ENCODE data around the gene UGT1A8.
A peak's percentile ranks its signal among the peaks of the same experiment; 100 is the strongest.

Gene UGT1A8

GRCh38 chr2:233756429-233757081, 139.1 kb downstream of the UGT1A8 start:
- TF ChIP-seq CTCF (IDR thresholded peaks at IDR 0.05; ENCODE audit: low read depth, low read length, missing control alignments) = no peak
- H3K27me3 ChIP-seq (replicated peaks) = no peaks in the 10 kb centered on the region
- DNase-seq = no peak
- H3K27ac ChIP-seq = no peak overlapping the region
- H3K4me3 ChIP-seq (ENCODE audit: low read depth, low read length) = no peak overlapping the region
- H3K36me3 ChIP-seq (replicated peaks) = no peaks in the 10 kb centered on the region
- in situ Hi-C loops (cut with HindIII; ENCODE audit: low pct_ligation_motif_present, low sequenced_read_pairs) = no loop called here

GRCh38 chr2:233758141-233758540, 140.7 kb downstream of the UGT1A8 start:
- no peaks in the 10 kb centered on the region for H3K36me3 ChIP-seq (replicated peaks)
- no peak for DNase-seq
- no peaks in the 10 kb centered on the region for H3K27me3 ChIP-seq (replicated peaks)
- in situ Hi-C loops (cut with HindIII; ENCODE audit: low pct_ligation_motif_present, low sequenced_read_pairs) = no loop called here
- no peak for TF ChIP-seq CTCF (IDR thresholded peaks at IDR 0.05; ENCODE audit: low read depth, low read length, missing control alignments)
- no peak overlapping the region for H3K27ac ChIP-seq
- H3K4me3 ChIP-seq (ENCODE audit: low read depth, low read length) = no peak overlapping the region

- DNase-seq = no peak
- no peak for TF ChIP-seq CTCF (IDR thresholded peaks at IDR 0.05; ENCODE audit: low read depth, low read length, missing control alignments)
These were observed 141.4 kb downstream of the UGT1A8 start for GRCh38 chr2:233758849-233759248.

GRCh38 chr2:233760043-233760442, 142.6 kb downstream of the UGT1A8 start, which contains the start of gene UGT1A1:
Gene UGT1A1 (plus strand): TSS chr2:233760270. CDS start chr2:233760288, 18 bp downstream.
- Histone ChIP-seq H3K36me3 (replicated peaks) (no peaks in the 10 kb centered on the region), H3K4me3 (ENCODE audit: low read depth, low read length) (no peak within 1 kb of the TSS), H3K27me3 (replicated peaks) (no peaks in the 10 kb centered on the region), H3K27ac (no peak within 1 kb of the TSS)
- no peak for DNase-seq
- in situ Hi-C loops (cut with HindIII; ENCODE audit: low pct_ligation_motif_present, low sequenced_read_pairs) = no loop called here
- TF ChIP-seq CTCF (IDR thresholded peaks at IDR 0.05; ENCODE audit: low read depth, low read length, missing control alignments) = no peak

More at GRCh38 chr2:233758849-233759248, 141.4 kb downstream of the UGT1A8 start:
- Histone ChIP-seq H3K27me3 (replicated peaks) (no peaks in the 10 kb centered on the region), H3K36me3 (replicated peaks) (no peaks in the 10 kb centered on the region), H3K4me3 (ENCODE audit: low read depth, low read length) (no peak overlapping the region), H3K27ac (no peak overlapping the region)
- in situ Hi-C loops (cut with HindIII; ENCODE audit: low pct_ligation_motif_present, low sequenced_read_pairs) = no loop called here

- H3K36me3 ChIP-seq (replicated peaks) = no peaks in the 10 kb centered on the region
- H3K4me3 ChIP-seq (ENCODE audit: low read depth, low read length) = no peak overlapping the region
- TF ChIP-seq CTCF (IDR thresholded peaks at IDR 0.05; ENCODE audit: low read depth, low read length, missing control alignments) = no peak
- in situ Hi-C loops (cut with HindIII; ENCODE audit: low pct_ligation_motif_present, low sequenced_read_pairs) = no loop called here
- no peak overlapping the region for H3K27ac ChIP-seq
- peak; percentile 24 for DNase-seq
- H3K27me3 ChIP-seq (replicated peaks) = no peaks in the 10 kb centered on the region
These were observed 143.8 kb downstream of the UGT1A8 start for GRCh38 chr2:233761040-233761769.
